WTC11 (cell line): ENCODE data around the gene TMPRSS3. TPM values are rescaled to one million over a fixed set of nuclear protein-coding genes. Genes with fewer than 3 reads are reported as not detected.

Experiments used
- ATAC-seq: fragments of 200-7000 bp; cut with Tn5 transposase; 2 replicates; pipeline ENCODE4 v1.10.0; 2021; ENCODE audit warnings: mild to moderate bottlenecking, moderate library complexity
- CTCF ChIA-PET: fragments of 300-600 bp; sonication (Branson Sonifier 250); formaldehyde crosslinking; loops from one replicate; lab custom pipeline; 2021; ENCODE audit warnings: antibody characterized with exemption; lab: Charles Lee
- POLR2A ChIA-PET: fragments of 350-600 bp; sonication (Branson Sonifier 250); formaldehyde crosslinking; loops from one replicate; lab custom pipeline; 2021; ENCODE audit warnings: antibody characterized with exemption; lab: Charles Lee
- DNase-seq: peaks from one replicate; pipeline ENCODE4 v3.0.0; 2021; ENCODE audit warnings: low spot score
- H3K27ac Mint-ChIP-seq: 2 replicates; pipeline ENCODE4 v1.8.0; 2021; ENCODE audit warnings: mixed read lengths
- H3K27me3 Mint-ChIP-seq: 2 replicates; pipeline ENCODE4 v1.8.0; 2021; ENCODE audit warnings: low read depth, mild to moderate bottlenecking, moderate library complexity, mixed read lengths
- H3K36me3 Mint-ChIP-seq: 2 replicates; pipeline ENCODE4 v1.8.0; 2021; ENCODE audit warnings: mixed read lengths
- H3K4me1 Mint-ChIP-seq: 2 replicates; pipeline ENCODE4 v1.8.0; 2022; ENCODE audit warnings: mixed read lengths
- H3K4me3 Mint-ChIP-seq: 2 replicates; pipeline ENCODE4 v1.8.0; 2021; ENCODE audit warnings: mild to moderate bottlenecking, moderate library complexity, mixed read lengths
- H3K9me3 Mint-ChIP-seq: 2 replicates; pipeline ENCODE4 v1.8.0; 2021; ENCODE audit warnings: mixed read lengths
- CBFB ChIP-seq: sonication (generic); formaldehyde crosslinking; IDR thresholded peaks from 2 replicates; pipeline ENCODE4 v1.8.1; 2022; ENCODE audit warnings: mild to moderate bottlenecking, low read depth, missing genetic modification reagents
- CDX4 ChIP-seq: fragments of 250-450 bp; sonication (Bioruptor Pico); IDR thresholded peaks from 2 replicates; pipeline ENCODE4 v1.9.0; 2021; ENCODE audit warnings: moderate library complexity, mild to moderate bottlenecking, inconsistent platforms, borderline replicate concordance
- ESRRA ChIP-seq: sonication (generic); formaldehyde crosslinking; IDR thresholded peaks from 2 replicates; pipeline ENCODE4 v1.8.1; 2022; ENCODE audit warnings: mild to moderate bottlenecking, missing genetic modification reagents, borderline replicate concordance
- FOXJ3 ChIP-seq: sonication (generic); formaldehyde crosslinking; IDR thresholded peaks from 2 replicates; pipeline ENCODE4 v1.9.0; 2021; ENCODE audit warnings: missing genetic modification reagents, mild to moderate bottlenecking, borderline replicate concordance
- KAT7 ChIP-seq: sonication (generic); formaldehyde crosslinking; IDR thresholded peaks from 2 replicates; pipeline ENCODE4 v1.8.1; 2023; ENCODE audit warnings: missing genetic modification reagents, mild to moderate bottlenecking, borderline replicate concordance
- NFATC4 ChIP-seq: fragments of 250-450 bp; sonication (Bioruptor Pico); IDR thresholded peaks from 2 replicates; pipeline ENCODE4 v1.9.0; 2021; ENCODE audit warnings: mild to moderate bottlenecking
- NR2C2 ChIP-seq: sonication (generic); formaldehyde crosslinking; IDR thresholded peaks from 2 replicates; pipeline ENCODE4 v1.8.0; 2022; ENCODE audit warnings: mild to moderate bottlenecking, missing genetic modification reagents
- RELA ChIP-seq: sonication (generic); formaldehyde crosslinking; IDR thresholded peaks from 2 replicates; pipeline ENCODE4 v1.8.1; 2022; ENCODE audit warnings: missing genetic modification reagents, mild to moderate bottlenecking, borderline replicate concordance
- SMAD4 ChIP-seq: sonication (generic); formaldehyde crosslinking; IDR thresholded peaks from 2 replicates; pipeline ENCODE4 v1.8.0; 2022; ENCODE audit warnings: mild to moderate bottlenecking, missing genetic modification reagents
- TEAD1 ChIP-seq: sonication (generic); formaldehyde crosslinking; IDR thresholded peaks from 2 replicates; pipeline ENCODE4 v1.8.0; 2022; ENCODE audit warnings: mild to moderate bottlenecking, missing genetic modification reagents
- ZNF281 ChIP-seq: sonication (generic); formaldehyde crosslinking; IDR thresholded peaks from 2 replicates; pipeline ENCODE4 v1.8.0; 2023; ENCODE audit warnings: mild to moderate bottlenecking, missing genetic modification reagents
- ZNF425 ChIP-seq: fragments of 250-450 bp; sonication (Bioruptor Pico); conservative IDR thresholded peaks from 2 replicates; pipeline ENCODE4 v1.9.0; 2021; ENCODE audit warnings: mild to moderate bottlenecking
- total RNA-seq: library from RNA; stranded (reverse); gene quantifications from 3 replicates; pipeline ENCODE4 v1.2.3, GENCODE V29; 2021
- TF ChIP-seq, protein P1 (sequence below): sonication (generic); formaldehyde crosslinking; IDR thresholded peaks from 2 replicates; pipeline ENCODE4 v1.8.1; 2022; ENCODE audit warnings: mild to moderate bottlenecking, missing genetic modification reagents, moderate library complexity, borderline replicate concordance
- TF ChIP-seq, protein P2 (sequence below): sonication (generic); formaldehyde crosslinking; IDR thresholded peaks from 2 replicates; pipeline ENCODE4 v1.8.0; 2022; ENCODE audit warnings: mild to moderate bottlenecking, missing genetic modification reagents
- TF ChIP-seq, protein P3 (sequence below): sonication (generic); formaldehyde crosslinking; IDR thresholded peaks from 2 replicates; pipeline ENCODE4 v1.8.1; 2022; ENCODE audit warnings: mild to moderate bottlenecking, moderate library complexity, missing genetic modification reagents
- TF ChIP-seq, protein P4 (sequence below): sonication (generic); formaldehyde crosslinking; conservative IDR thresholded peaks from 2 replicates; pipeline ENCODE4 v1.8.1; 2023; ENCODE audit warnings: mild to moderate bottlenecking, low read depth, missing genetic modification reagents, moderate library complexity
- TF ChIP-seq, protein P5 (sequence below): sonication (generic); formaldehyde crosslinking; IDR thresholded peaks from 2 replicates; pipeline ENCODE4 v1.8.1; 2023; ENCODE audit warnings: mild to moderate bottlenecking, moderate library complexity, missing genetic modification reagents

Gene TMPRSS3
- total RNA-seq, 1 experiment from 2014 or later: 0.39 TPM

DNA sequence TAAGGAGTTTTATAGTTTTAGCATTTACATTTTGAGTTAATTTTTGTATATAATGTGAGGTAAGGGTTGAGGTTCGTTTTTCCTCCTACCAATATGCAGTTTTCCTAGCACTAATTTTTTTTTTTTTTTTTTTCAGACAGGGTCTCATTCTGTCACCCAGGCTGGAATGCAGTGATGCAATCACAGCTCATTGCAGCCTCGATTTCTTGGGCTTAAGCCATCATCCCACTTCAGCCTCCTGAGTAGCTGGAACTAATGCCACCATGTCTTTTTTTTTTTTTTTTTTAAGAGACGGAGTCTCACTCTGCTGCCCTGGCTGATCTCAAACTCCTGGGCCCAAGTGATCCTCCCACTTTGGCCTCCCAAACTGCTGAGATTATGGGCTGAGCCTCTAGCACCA, 5.3 kb upstream of the TMPRSS3 start:
- POLR2A ChIA-PET: no interaction called here

GRCh38 chr21:42400525-42400924, 4.7 kb upstream of the TMPRSS3 start:
- Mint-ChIP-seq H3K4me3 (no peak overlapping the region), H3K36me3 (peaks cover 7% of the 10 kb centered on the region), H3K4me1 (no peaks in the 10 kb centered on the region), H3K9me3 (peaks cover 10% of the 10 kb centered on the region), H3K27ac (no peak overlapping the region), H3K27me3 (0 out of 2 replicates have a peak, but pooled peaks cover 3% of the 10 kb centered on the region)
- TF ChIP-seq RELA (CRISPR knock-in tag): no peak
- no peak for TF ChIP-seq TEAD1 (CRISPR knock-in tag)
- TF ChIP-seq CBFB (CRISPR knock-in tag): no peak
- TF ChIP-seq FOXJ3 (CRISPR knock-in tag): no peak
- TF ChIP-seq, protein P1, sequence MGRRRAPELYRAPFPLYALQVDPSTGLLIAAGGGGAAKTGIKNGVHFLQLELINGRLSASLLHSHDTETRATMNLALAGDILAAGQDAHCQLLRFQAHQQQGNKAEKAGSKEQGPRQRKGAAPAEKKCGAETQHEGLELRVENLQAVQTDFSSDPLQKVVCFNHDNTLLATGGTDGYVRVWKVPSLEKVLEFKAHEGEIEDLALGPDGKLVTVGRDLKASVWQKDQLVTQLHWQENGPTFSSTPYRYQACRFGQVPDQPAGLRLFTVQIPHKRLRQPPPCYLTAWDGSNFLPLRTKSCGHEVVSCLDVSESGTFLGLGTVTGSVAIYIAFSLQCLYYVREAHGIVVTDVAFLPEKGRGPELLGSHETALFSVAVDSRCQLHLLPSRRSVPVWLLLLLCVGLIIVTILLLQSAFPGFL (CRISPR knock-in tag): no peak
- TF ChIP-seq NR2C2 (CRISPR knock-in tag): no peak
- TF ChIP-seq, protein P2, sequence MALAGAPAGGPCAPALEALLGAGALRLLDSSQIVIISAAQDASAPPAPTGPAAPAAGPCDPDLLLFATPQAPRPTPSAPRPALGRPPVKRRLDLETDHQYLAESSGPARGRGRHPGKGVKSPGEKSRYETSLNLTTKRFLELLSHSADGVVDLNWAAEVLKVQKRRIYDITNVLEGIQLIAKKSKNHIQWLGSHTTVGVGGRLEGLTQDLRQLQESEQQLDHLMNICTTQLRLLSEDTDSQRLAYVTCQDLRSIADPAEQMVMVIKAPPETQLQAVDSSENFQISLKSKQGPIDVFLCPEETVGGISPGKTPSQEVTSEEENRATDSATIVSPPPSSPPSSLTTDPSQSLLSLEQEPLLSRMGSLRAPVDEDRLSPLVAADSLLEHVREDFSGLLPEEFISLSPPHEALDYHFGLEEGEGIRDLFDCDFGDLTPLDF (CRISPR knock-in tag): no peak
- TF ChIP-seq, protein P3, sequence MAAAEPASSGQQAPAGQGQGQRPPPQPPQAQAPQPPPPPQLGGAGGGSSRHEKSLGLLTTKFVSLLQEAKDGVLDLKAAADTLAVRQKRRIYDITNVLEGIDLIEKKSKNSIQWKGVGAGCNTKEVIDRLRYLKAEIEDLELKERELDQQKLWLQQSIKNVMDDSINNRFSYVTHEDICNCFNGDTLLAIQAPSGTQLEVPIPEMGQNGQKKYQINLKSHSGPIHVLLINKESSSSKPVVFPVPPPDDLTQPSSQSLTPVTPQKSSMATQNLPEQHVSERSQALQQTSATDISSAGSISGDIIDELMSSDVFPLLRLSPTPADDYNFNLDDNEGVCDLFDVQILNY (CRISPR knock-in tag): no peak
- TF ChIP-seq SMAD4: no peak
- TF ChIP-seq KAT7 (CRISPR knock-in tag): no peak
- TF ChIP-seq ZNF281 (CRISPR knock-in tag): no peak
- TF ChIP-seq ESRRA: no peak
- CTCF ChIA-PET: no interaction called here
- no peak for ATAC-seq
- POLR2A ChIA-PET: no interaction called here
- no peak for DNase-seq

More for the DNA sequence above, 5.3 kb upstream of the TMPRSS3 start:
- DNase-seq (no peak), ATAC-seq (no peak)
- Mint-ChIP-seq H3K4me1 (no peaks in the 10 kb centered on the region), H3K27me3 (0 out of 2 replicates have a peak, but pooled peaks cover 3% of the 10 kb centered on the region), H3K9me3 (peaks cover 10% of the 10 kb centered on the region), H3K4me3 (no peak overlapping the region), H3K27ac (no peak overlapping the region)
- TF ChIP-seq ZNF425 (CRISPR knock-in tag): no peak
- no peak for TF ChIP-seq NFATC4
- TF ChIP-seq CDX4 (CRISPR knock-in tag): no peak
- TF ChIP-seq, protein P4, sequence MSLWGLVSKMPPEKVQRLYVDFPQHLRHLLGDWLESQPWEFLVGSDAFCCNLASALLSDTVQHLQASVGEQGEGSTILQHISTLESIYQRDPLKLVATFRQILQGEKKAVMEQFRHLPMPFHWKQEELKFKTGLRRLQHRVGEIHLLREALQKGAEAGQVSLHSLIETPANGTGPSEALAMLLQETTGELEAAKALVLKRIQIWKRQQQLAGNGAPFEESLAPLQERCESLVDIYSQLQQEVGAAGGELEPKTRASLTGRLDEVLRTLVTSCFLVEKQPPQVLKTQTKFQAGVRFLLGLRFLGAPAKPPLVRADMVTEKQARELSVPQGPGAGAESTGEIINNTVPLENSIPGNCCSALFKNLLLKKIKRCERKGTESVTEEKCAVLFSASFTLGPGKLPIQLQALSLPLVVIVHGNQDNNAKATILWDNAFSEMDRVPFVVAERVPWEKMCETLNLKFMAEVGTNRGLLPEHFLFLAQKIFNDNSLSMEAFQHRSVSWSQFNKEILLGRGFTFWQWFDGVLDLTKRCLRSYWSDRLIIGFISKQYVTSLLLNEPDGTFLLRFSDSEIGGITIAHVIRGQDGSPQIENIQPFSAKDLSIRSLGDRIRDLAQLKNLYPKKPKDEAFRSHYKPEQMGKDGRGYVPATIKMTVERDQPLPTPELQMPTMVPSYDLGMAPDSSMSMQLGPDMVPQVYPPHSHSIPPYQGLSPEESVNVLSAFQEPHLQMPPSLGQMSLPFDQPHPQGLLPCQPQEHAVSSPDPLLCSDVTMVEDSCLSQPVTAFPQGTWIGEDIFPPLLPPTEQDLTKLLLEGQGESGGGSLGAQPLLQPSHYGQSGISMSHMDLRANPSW (CRISPR knock-in tag): no peak
- TF ChIP-seq, protein P5, sequence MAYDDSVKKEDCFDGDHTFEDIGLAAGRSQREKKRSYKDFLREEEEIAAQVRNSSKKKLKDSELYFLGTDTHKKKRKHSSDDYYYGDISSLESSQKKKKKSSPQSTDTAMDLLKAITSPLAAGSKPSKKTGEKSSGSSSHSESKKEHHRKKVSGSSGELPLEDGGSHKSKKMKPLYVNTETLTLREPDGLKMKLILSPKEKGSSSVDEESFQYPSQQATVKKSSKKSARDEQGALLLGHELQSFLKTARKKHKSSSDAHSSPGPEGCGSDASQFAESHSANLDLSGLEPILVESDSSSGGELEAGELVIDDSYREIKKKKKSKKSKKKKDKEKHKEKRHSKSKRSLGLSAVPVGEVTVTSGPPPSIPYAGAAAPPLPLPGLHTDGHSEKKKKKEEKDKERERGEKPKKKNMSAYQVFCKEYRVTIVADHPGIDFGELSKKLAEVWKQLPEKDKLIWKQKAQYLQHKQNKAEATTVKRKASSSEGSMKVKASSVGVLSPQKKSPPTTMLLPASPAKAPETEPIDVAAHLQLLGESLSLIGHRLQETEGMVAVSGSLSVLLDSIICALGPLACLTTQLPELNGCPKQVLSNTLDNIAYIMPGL: no peak
- TF ChIP-seq, all 79 proteins: peak for 0
- CTCF ChIA-PET: no interaction called here
- peaks cover 7% of the 10 kb centered on the region for H3K36me3 Mint-ChIP-seq
